Breast epithelium (tissue), 3 donors: ENCODE results near the gene CBLB.

Experiments used
- CTCF ChIP-seq, 3 donors: fragments of 450-650 bp; IDR thresholded peaks; one replicate each; pipeline ENCODE4 v1.5.1; 2016 to 2017; ENCODE audit warnings: antibody characterized with exemption in 3 of 3, mild to moderate bottlenecking in 3 of 3, moderate library complexity in 3 of 3
- POLR2A ChIP-seq: fragments of 450-650 bp; IDR thresholded peaks from one replicate; pipeline ENCODE4 v1.6.1; 2016; ENCODE audit warnings: antibody characterized with exemption, mild to moderate bottlenecking, moderate library complexity
- POLR2AphosphoS5 ChIP-seq, 3 donors: sonication (generic); formaldehyde crosslinking; IDR thresholded peaks; one replicate each; pipeline ENCODE4 v1.6.1; 2017; ENCODE audit warnings: antibody characterized with exemption in 3 of 3

GRCh38 chr3:105615814-105616213 lies 253.0 kb downstream of the CBLB start:
- TF ChIP-seq CTCF (IDR thresholded peaks at IDR 0.05) (no peak), POLR2A (no peak), POLR2AphosphoS5 (IDR thresholded peaks at IDR 0.05) (no peak)
